WTC11 (cell line): ENCODE measurements around the gene HDAC3. TPM values are rescaled to one million over a fixed set of nuclear protein-coding genes. Genes with fewer than 3 reads are reported as not detected.

Source experiments
- ATAC-seq: fragments of 200-7000 bp; cut with Tn5 transposase; 2 replicates; pipeline ENCODE4 v1.10.0; 2021; ENCODE audit warnings: mild to moderate bottlenecking, moderate library complexity
- CTCF ChIA-PET: fragments of 300-600 bp; sonication (Branson Sonifier 250); formaldehyde crosslinking; loops from one replicate; lab custom pipeline; 2021; ENCODE audit warnings: antibody characterized with exemption; lab: Charles Lee
- POLR2A ChIA-PET: fragments of 350-600 bp; sonication (Branson Sonifier 250); formaldehyde crosslinking; loops from one replicate; lab custom pipeline; 2021; ENCODE audit warnings: antibody characterized with exemption; lab: Charles Lee
- DNase-seq: peaks from one replicate; pipeline ENCODE4 v3.0.0; 2021; ENCODE audit warnings: low spot score
- H3K27ac Mint-ChIP-seq: 2 replicates; pipeline ENCODE4 v1.8.0; 2021; ENCODE audit warnings: mixed read lengths
- H3K27me3 Mint-ChIP-seq: 2 replicates; pipeline ENCODE4 v1.8.0; 2021; ENCODE audit warnings: low read depth, mild to moderate bottlenecking, moderate library complexity, mixed read lengths
- H3K36me3 Mint-ChIP-seq: 2 replicates; pipeline ENCODE4 v1.8.0; 2021; ENCODE audit warnings: mixed read lengths
- H3K4me1 Mint-ChIP-seq: 2 replicates; pipeline ENCODE4 v1.8.0; 2022; ENCODE audit warnings: mixed read lengths
- H3K4me3 Mint-ChIP-seq: 2 replicates; pipeline ENCODE4 v1.8.0; 2021; ENCODE audit warnings: mild to moderate bottlenecking, moderate library complexity, mixed read lengths
- H3K9me3 Mint-ChIP-seq: 2 replicates; pipeline ENCODE4 v1.8.0; 2021; ENCODE audit warnings: mixed read lengths
- AFF4 ChIP-seq: sonication (generic); formaldehyde crosslinking; IDR thresholded peaks from 2 replicates; pipeline ENCODE4 v1.8.1; 2023; ENCODE audit warnings: mild to moderate bottlenecking, missing genetic modification reagents, borderline replicate concordance
- ARID4B ChIP-seq: sonication (generic); formaldehyde crosslinking; IDR thresholded peaks from 2 replicates; pipeline ENCODE4 v1.8.0; 2023; ENCODE audit warnings: missing genetic modification reagents, mild to moderate bottlenecking, borderline replicate concordance
- CTCF ChIP-seq: fragments of 200-600 bp; IDR thresholded peaks from 2 replicates; pipeline ENCODE4 v1.8.0; 2022; ENCODE audit warnings: antibody characterized with exemption
- E2F5 ChIP-seq: sonication (generic); formaldehyde crosslinking; IDR thresholded peaks from 2 replicates; pipeline ENCODE4 v1.8.1; 2022; ENCODE audit warnings: mild to moderate bottlenecking, moderate library complexity, missing genetic modification reagents
- HMGXB4 ChIP-seq: sonication (generic); formaldehyde crosslinking; IDR thresholded peaks from 2 replicates; pipeline ENCODE4 v1.8.1; 2023; ENCODE audit warnings: mild to moderate bottlenecking, moderate library complexity, missing genetic modification reagents
- IRF1 ChIP-seq: sonication (generic); formaldehyde crosslinking; IDR thresholded peaks from 2 replicates; pipeline ENCODE4 v1.8.0; 2023; ENCODE audit warnings: missing genetic modification reagents
- JUN ChIP-seq: sonication (generic); formaldehyde crosslinking; IDR thresholded peaks from 2 replicates; pipeline ENCODE4 v1.8.0; 2023; ENCODE audit warnings: mild to moderate bottlenecking, missing genetic modification reagents
- KAT7 ChIP-seq: sonication (generic); formaldehyde crosslinking; IDR thresholded peaks from 2 replicates; pipeline ENCODE4 v1.8.1; 2023; ENCODE audit warnings: missing genetic modification reagents, mild to moderate bottlenecking, borderline replicate concordance
- SMAD3 ChIP-seq: sonication (generic); formaldehyde crosslinking; IDR thresholded peaks from 2 replicates; pipeline ENCODE4 v1.8.0; 2022; ENCODE audit warnings: missing genetic modification reagents, mild to moderate bottlenecking, borderline replicate concordance
- SMAD4 ChIP-seq: sonication (generic); formaldehyde crosslinking; IDR thresholded peaks from 2 replicates; pipeline ENCODE4 v1.8.0; 2022; ENCODE audit warnings: mild to moderate bottlenecking, missing genetic modification reagents
- TEAD4 ChIP-seq: sonication (generic); formaldehyde crosslinking; IDR thresholded peaks from 2 replicates; pipeline ENCODE4 v1.8.0; 2022; ENCODE audit warnings: mild to moderate bottlenecking, missing genetic modification reagents
- USF2 ChIP-seq: sonication (generic); formaldehyde crosslinking; IDR thresholded peaks from 2 replicates; pipeline ENCODE4 v1.8.1; 2023; ENCODE audit warnings: mild to moderate bottlenecking, missing genetic modification reagents, moderate library complexity
- ZNF396 ChIP-seq: fragments of 250-450 bp; sonication (Bioruptor Pico); IDR thresholded peaks from 2 replicates; pipeline ENCODE4 v1.8.0; 2021; ENCODE audit warnings: mild to moderate bottlenecking, moderate library complexity, borderline replicate concordance
- ZNF416 ChIP-seq: fragments of 250-450 bp; sonication (Bioruptor Pico); IDR thresholded peaks from 2 replicates; pipeline ENCODE4 v1.9.0; 2021; ENCODE audit warnings: mild to moderate bottlenecking, inconsistent platforms
- ZNF512 ChIP-seq: sonication (generic); formaldehyde crosslinking; IDR thresholded peaks from 2 replicates; pipeline ENCODE4 v1.8.1; 2022; ENCODE audit warnings: missing genetic modification reagents, borderline replicate concordance
- total RNA-seq: library from RNA; stranded (reverse); gene quantifications from 3 replicates; pipeline ENCODE4 v1.2.3, GENCODE V29; 2021

Gene HDAC3
- total RNA-seq, 1 experiment from 2014 or later, result 96.2 TPM

- TF ChIP-seq CTCF (no peak; the same call in none of the 2 replicates), USF2 (no peak; the same call in 1 of the 2 replicates), TEAD4 (CRISPR knock-in tag) (no peak), ZNF512 (CRISPR knock-in tag) (no peak), ZNF396 (CRISPR knock-in tag) (no peak), SMAD3 (CRISPR knock-in tag) (no peak; the same call in 1 of the 2 replicates), KAT7 (CRISPR knock-in tag) (no peak), IRF1 (CRISPR knock-in tag) (peak; percentile 38; the same call in 1 of the 2 replicates), SMAD4 (no peak), AFF4 (CRISPR knock-in tag) (0 out of 2 replicates have a peak, but pooled peaks have one; percentile 54)
Measured at GRCh38 chr5:141637767-141638419, 1.2 kb upstream of the HDAC3 start (continued).

- H3K9me3 Mint-ChIP-seq, result no peaks in the 10 kb centered on the region
- H3K27ac Mint-ChIP-seq, result no peak overlapping the region
- no peaks in the 10 kb centered on the region for H3K27me3 Mint-ChIP-seq
- ChIA-PET POLR2A (interaction anchor here (0.5 to 3.3 kb wide), 13 partner anchors 12 to 543 kb away, joined by 3 to 36 read pairs (median 4); partner anchors contain the start of genes ARAP3, DIAPH1, FCHSD1 and PCDHB2), CTCF (interaction anchor here (0.5 to 3.9 kb wide), 36 partner anchors 8 to 455 kb away, joined by 3 to 106 read pairs (median 5); partner anchors contain the start of genes ARAP3, DELE1, DIAPH1 and FCHSD1)
- peak; percentile 52 for DNase-seq
- peaks cover 12% of the 10 kb centered on the region for H3K36me3 Mint-ChIP-seq
- peak; percentile 10 for ATAC-seq
- H3K4me1 Mint-ChIP-seq, result peaks cover 26% of the 10 kb centered on the region
- peak overlapping the region; percentile 81 for H3K4me3 Mint-ChIP-seq
- TF ChIP-seq HMGXB4 (CRISPR knock-in tag) (peak; percentile 71), ARID4B (CRISPR knock-in tag) (peak; percentile 15; the same call in 1 of the 2 replicates), E2F5 (CRISPR knock-in tag) (peak; percentile 35; the same call in 1 of the 2 replicates), ZNF416 (CRISPR knock-in tag) (no peak), JUN (CRISPR knock-in tag) (0 out of 2 replicates have a peak, but pooled peaks have one; percentile 2)
Measured at GRCh38 chr5:141637123-141637766, 596 bp upstream of the HDAC3 start.
